Neural cell (in vitro differentiated cells): ENCODE data around the gene COMMD2. TPM values are rescaled to one million over a fixed set of nuclear protein-coding genes. Genes with fewer than 3 reads are reported as not detected.

Source experiments
- H2AFZ ChIP-seq: fragments of 200-600, 300-800 bp; sonication (generic), shearing (Covaris generic); 2 replicates; pipeline ENCODE4 v1.6.0; 2014; ENCODE audit warnings: low read depth, mild to moderate bottlenecking, antibody characterized with exemption, low read length, moderate library complexity
- H3F3A ChIP-seq: fragments of 200-600 bp; shearing (Covaris generic); 2 replicates; pipeline ENCODE4 v1.6.1; 2016; ENCODE audit warnings: mild to moderate bottlenecking, moderate library complexity, mixed read lengths, antibody characterized with exemption, low read length; ENCODE audit not compliant: insufficient read depth, poor library complexity, severe bottlenecking
- H3K27ac ChIP-seq: fragments of 200-600, 300-800 bp; sonication (generic), shearing (Covaris generic); 2 replicates; pipeline ENCODE4 v1.5.1; 2014; ENCODE audit warnings: mild to moderate bottlenecking, low read length, moderate library complexity
- H3K27me3 ChIP-seq: fragments of 300-800, 200-600 bp; sonication (generic), shearing (Covaris generic); 2 replicates; pipeline ENCODE4 v1.6.0; 2014; ENCODE audit warnings: mild to moderate bottlenecking, low read depth, low read length, moderate library complexity; ENCODE audit not compliant: insufficient read depth
- H3K36me3 ChIP-seq: fragments of 300-800, 200-600 bp; sonication (generic), shearing (Covaris generic); 2 replicates; pipeline ENCODE4 v1.5.1; 2014; ENCODE audit warnings: mild to moderate bottlenecking, antibody characterized with exemption, low read length, moderate library complexity; ENCODE audit not compliant: insufficient read depth
- H3K4me2 ChIP-seq: fragments of 300-800, 200-600 bp; sonication (generic), shearing (Covaris generic); 2 replicates; pipeline ENCODE4 v1.6.0; 2014; ENCODE audit warnings: mild to moderate bottlenecking, low read length
- H3K4me3 ChIP-seq: fragments of 300-800, 200-600 bp; sonication (generic), shearing (Covaris generic); 2 replicates; pipeline ENCODE4 v1.5.1; 2014; ENCODE audit warnings: mild to moderate bottlenecking, low read length, moderate library complexity
- H3K79me2 ChIP-seq: fragments of 200-600 bp; shearing (Covaris generic); replicated peaks from 2 replicates; pipeline ENCODE4 v1.6.0; 2014; ENCODE audit warnings: mild to moderate bottlenecking, low read length, moderate library complexity; ENCODE audit not compliant: insufficient read depth
- H3K9ac ChIP-seq: fragments of 300-800, 200-600 bp; sonication (generic), shearing (Covaris generic); 2 replicates; pipeline ENCODE4 v1.6.1; 2016; ENCODE audit warnings: mild to moderate bottlenecking, low read length, mixed read lengths
- H3K9me2 ChIP-seq: fragments of 200-600 bp; shearing (Covaris generic); 2 replicates; pipeline ENCODE4 v1.6.1; 2016; ENCODE audit warnings: mild to moderate bottlenecking, low read length, mixed read lengths; ENCODE audit not compliant: insufficient read depth
- H3K9me3 ChIP-seq: fragments of 200-600, 300-800 bp; sonication (generic), shearing (Covaris generic); 2 replicates; pipeline ENCODE4 v1.6.1; 2016; ENCODE audit warnings: mild to moderate bottlenecking, mixed run types, low read length, moderate library complexity, mixed read lengths
- H4K20me1 ChIP-seq: fragments of 200-600 bp; shearing (Covaris generic); 2 replicates; pipeline ENCODE4 v1.6.1; 2016; ENCODE audit warnings: mild to moderate bottlenecking, mixed run types; ENCODE audit not compliant: insufficient read depth
- EP300 ChIP-seq: fragments of 450-650 bp; conservative IDR thresholded peaks from 2 replicates; pipeline ENCODE4 v1.6.1; 2014; ENCODE audit warnings: antibody characterized with exemption, mild to moderate bottlenecking, moderate library complexity; ENCODE audit not compliant: poor library complexity, severe bottlenecking
- EZH2 ChIP-seq: fragments of 200-600, 300-800 bp; shearing (Covaris generic), sonication (generic); IDR thresholded peaks from 2 replicates; pipeline ENCODE4 v1.6.1; 2014; ENCODE audit warnings: antibody characterized with exemption, low read length, borderline replicate concordance, mild to moderate bottlenecking; ENCODE audit not compliant: insufficient read depth, poor library complexity, severe bottlenecking
- MXI1 ChIP-seq: fragments of 450-650 bp; conservative IDR thresholded peaks from 2 replicates; pipeline ENCODE4 v1.6.1; 2014; ENCODE audit warnings: antibody characterized with exemption, mild to moderate bottlenecking; ENCODE audit not compliant: poor library complexity, severe bottlenecking
- POLR2AphosphoS5 ChIP-seq: IDR thresholded peaks from 2 replicates; pipeline ENCODE4 v1.6.1; 2012
- RAD21 ChIP-seq: fragments of 450-650 bp; conservative IDR thresholded peaks from 2 replicates; pipeline ENCODE4 v1.6.1; 2014; ENCODE audit warnings: antibody characterized with exemption, mild to moderate bottlenecking, moderate library complexity
- SMC3 ChIP-seq: fragments of 450-650 bp; conservative IDR thresholded peaks from 2 replicates; pipeline ENCODE4 v1.6.1; 2014; ENCODE audit warnings: antibody characterized with exemption, mild to moderate bottlenecking, moderate library complexity; ENCODE audit not compliant: poor library complexity
- TAF1 ChIP-seq: IDR thresholded peaks from 2 replicates; pipeline ENCODE4 v1.6.1; 2012; ENCODE audit warnings: low read depth
- polyA plus RNA-seq: library from polyadenylated mRNA; depleted of rRNA; stranded (reverse); fragments of >200 nt; gene quantifications from 2 replicates; pipeline ENCODE4 v1.2.3, GENCODE V29; 2014
- TF ChIP-seq, protein P1 (sequence below): IDR thresholded peaks from 2 replicates; pipeline ENCODE4 v1.6.1; 2012; ENCODE audit warnings: borderline replicate concordance
- TF ChIP-seq, protein P2 (sequence below): fragments of 450-650 bp; IDR thresholded peaks from 2 replicates; pipeline ENCODE4 v1.5.1; 2014; ENCODE audit warnings: antibody characterized with exemption, mild to moderate bottlenecking, moderate library complexity; ENCODE audit not compliant: poor library complexity, severe bottlenecking

The COMMD2 gene
- polyA plus RNA-seq, 1 donor from 2014 or later = 126 TPM

DNA sequence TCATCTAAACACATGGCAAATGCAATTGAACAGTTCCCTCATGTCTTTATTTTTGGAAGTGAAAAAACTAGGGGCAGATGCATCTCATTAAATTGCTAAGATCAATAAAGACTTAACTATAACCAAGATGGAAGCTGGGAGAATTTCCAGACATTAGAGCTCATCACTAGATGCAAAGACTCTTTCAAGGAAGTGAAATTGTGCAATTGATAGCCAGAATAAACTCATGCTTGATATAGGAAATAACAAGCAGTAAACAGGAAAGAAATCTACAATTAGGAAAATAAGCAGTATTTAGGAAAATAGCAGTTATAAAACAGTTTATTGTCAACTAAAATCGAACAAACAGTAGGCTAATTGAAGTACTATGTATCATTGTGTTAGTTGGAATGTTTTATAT lies 48.9 kb upstream of the COMMD2 start:
- Histone ChIP-seq H3K27me3 (no peaks in the 10 kb centered on the region), H3K9ac (no peak overlapping the region), H3F3A (no peaks in the 10 kb centered on the region), H3K4me2 (no peak overlapping the region), H3K4me3 (no peak overlapping the region), H3K36me3 (no peaks in the 10 kb centered on the region), H3K79me2 (no peaks in the 10 kb centered on the region), H3K27ac (no peak overlapping the region), H4K20me1 (no peaks in the 10 kb centered on the region), H2AFZ (no peak overlapping the region), H3K9me3 (no peaks in the 10 kb centered on the region), H3K9me2 (no peaks in the 10 kb centered on the region)
- TF ChIP-seq TAF1 (no peak), RAD21 (no peak), EZH2 (no peak), EP300 (no peak), POLR2AphosphoS5 (no peak), MXI1 (no peak), SMC3 (no peak)
- TF ChIP-seq, protein P1, sequence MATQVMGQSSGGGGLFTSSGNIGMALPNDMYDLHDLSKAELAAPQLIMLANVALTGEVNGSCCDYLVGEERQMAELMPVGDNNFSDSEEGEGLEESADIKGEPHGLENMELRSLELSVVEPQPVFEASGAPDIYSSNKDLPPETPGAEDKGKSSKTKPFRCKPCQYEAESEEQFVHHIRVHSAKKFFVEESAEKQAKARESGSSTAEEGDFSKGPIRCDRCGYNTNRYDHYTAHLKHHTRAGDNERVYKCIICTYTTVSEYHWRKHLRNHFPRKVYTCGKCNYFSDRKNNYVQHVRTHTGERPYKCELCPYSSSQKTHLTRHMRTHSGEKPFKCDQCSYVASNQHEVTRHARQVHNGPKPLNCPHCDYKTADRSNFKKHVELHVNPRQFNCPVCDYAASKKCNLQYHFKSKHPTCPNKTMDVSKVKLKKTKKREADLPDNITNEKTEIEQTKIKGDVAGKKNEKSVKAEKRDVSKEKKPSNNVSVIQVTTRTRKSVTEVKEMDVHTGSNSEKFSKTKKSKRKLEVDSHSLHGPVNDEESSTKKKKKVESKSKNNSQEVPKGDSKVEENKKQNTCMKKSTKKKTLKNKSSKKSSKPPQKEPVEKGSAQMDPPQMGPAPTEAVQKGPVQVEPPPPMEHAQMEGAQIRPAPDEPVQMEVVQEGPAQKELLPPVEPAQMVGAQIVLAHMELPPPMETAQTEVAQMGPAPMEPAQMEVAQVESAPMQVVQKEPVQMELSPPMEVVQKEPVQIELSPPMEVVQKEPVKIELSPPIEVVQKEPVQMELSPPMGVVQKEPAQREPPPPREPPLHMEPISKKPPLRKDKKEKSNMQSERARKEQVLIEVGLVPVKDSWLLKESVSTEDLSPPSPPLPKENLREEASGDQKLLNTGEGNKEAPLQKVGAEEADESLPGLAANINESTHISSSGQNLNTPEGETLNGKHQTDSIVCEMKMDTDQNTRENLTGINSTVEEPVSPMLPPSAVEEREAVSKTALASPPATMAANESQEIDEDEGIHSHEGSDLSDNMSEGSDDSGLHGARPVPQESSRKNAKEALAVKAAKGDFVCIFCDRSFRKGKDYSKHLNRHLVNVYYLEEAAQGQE = no peak
- TF ChIP-seq, protein P2, sequence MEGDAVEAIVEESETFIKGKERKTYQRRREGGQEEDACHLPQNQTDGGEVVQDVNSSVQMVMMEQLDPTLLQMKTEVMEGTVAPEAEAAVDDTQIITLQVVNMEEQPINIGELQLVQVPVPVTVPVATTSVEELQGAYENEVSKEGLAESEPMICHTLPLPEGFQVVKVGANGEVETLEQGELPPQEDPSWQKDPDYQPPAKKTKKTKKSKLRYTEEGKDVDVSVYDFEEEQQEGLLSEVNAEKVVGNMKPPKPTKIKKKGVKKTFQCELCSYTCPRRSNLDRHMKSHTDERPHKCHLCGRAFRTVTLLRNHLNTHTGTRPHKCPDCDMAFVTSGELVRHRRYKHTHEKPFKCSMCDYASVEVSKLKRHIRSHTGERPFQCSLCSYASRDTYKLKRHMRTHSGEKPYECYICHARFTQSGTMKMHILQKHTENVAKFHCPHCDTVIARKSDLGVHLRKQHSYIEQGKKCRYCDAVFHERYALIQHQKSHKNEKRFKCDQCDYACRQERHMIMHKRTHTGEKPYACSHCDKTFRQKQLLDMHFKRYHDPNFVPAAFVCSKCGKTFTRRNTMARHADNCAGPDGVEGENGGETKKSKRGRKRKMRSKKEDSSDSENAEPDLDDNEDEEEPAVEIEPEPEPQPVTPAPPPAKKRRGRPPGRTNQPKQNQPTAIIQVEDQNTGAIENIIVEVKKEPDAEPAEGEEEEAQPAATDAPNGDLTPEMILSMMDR = no peak

DNA sequence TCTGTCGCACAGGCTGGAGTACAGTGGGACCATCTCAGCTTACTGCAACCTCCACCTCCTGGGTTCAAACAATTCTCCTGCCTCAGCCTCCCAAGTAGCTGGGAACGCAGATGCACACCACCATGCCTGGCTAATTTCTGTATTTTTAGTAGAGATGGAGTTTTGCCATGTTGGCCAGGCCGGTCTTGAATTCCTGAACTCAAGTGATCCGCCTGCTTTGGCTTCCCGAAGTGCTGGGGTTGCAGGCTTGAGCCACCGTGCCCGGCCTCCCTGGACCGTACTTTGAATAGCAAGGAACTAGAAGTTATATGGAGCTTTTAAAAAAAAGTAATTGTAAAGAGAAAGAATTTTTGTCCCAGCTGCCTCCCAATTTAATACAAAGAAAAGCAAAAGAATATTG lies 48.4 kb upstream of the COMMD2 start:
- Histone ChIP-seq H3K4me2 (no peak overlapping the region), H3K4me3 (no peak overlapping the region), H3K36me3 (no peaks in the 10 kb centered on the region), H3F3A (no peaks in the 10 kb centered on the region), H3K27me3 (no peaks in the 10 kb centered on the region), H3K79me2 (no peaks in the 10 kb centered on the region), H3K9me3 (no peaks in the 10 kb centered on the region), H3K9ac (no peak overlapping the region), H2AFZ (no peak overlapping the region), H3K27ac (no peak overlapping the region), H4K20me1 (no peaks in the 10 kb centered on the region), H3K9me2 (no peaks in the 10 kb centered on the region)
- no peak for TF ChIP-seq RAD21
- TF ChIP-seq EZH2 = no peak
- TF ChIP-seq TAF1 = no peak
- TF ChIP-seq EP300 = no peak
- no peak for TF ChIP-seq SMC3
- no peak for TF ChIP-seq MXI1
- TF ChIP-seq, protein P2 = no peak
- TF ChIP-seq POLR2AphosphoS5 = no peak
- TF ChIP-seq, protein P1 = no peak
